WTC11 (cell line): ENCODE data around the gene CEBPA. TPM values are rescaled to one million over a fixed set of nuclear protein-coding genes. Genes with fewer than 3 reads are reported as not detected.

Experiments
- ATAC-seq: fragments of 200-7000 bp; cut with Tn5 transposase; 2 replicates; pipeline ENCODE4 v1.10.0; 2021; ENCODE audit warnings: mild to moderate bottlenecking, moderate library complexity
- CTCF ChIA-PET: fragments of 300-600 bp; sonication (Branson Sonifier 250); formaldehyde crosslinking; loops from one replicate; lab custom pipeline; 2021; ENCODE audit warnings: antibody characterized with exemption; lab: Charles Lee
- POLR2A ChIA-PET: fragments of 350-600 bp; sonication (Branson Sonifier 250); formaldehyde crosslinking; loops from one replicate; lab custom pipeline; 2021; ENCODE audit warnings: antibody characterized with exemption; lab: Charles Lee
- DNase-seq: peaks from one replicate; pipeline ENCODE4 v3.0.0; 2021; ENCODE audit warnings: low spot score
- H3K27ac Mint-ChIP-seq: 2 replicates; pipeline ENCODE4 v1.8.0; 2021; ENCODE audit warnings: mixed read lengths
- H3K27me3 Mint-ChIP-seq: 2 replicates; pipeline ENCODE4 v1.8.0; 2021; ENCODE audit warnings: low read depth, mild to moderate bottlenecking, moderate library complexity, mixed read lengths
- H3K36me3 Mint-ChIP-seq: 2 replicates; pipeline ENCODE4 v1.8.0; 2021; ENCODE audit warnings: mixed read lengths
- H3K4me1 Mint-ChIP-seq: 2 replicates; pipeline ENCODE4 v1.8.0; 2022; ENCODE audit warnings: mixed read lengths
- H3K4me3 Mint-ChIP-seq: 2 replicates; pipeline ENCODE4 v1.8.0; 2021; ENCODE audit warnings: mild to moderate bottlenecking, moderate library complexity, mixed read lengths
- H3K9me3 Mint-ChIP-seq: 2 replicates; pipeline ENCODE4 v1.8.0; 2021; ENCODE audit warnings: mixed read lengths
- EMX1 ChIP-seq: fragments of 250-450 bp; sonication (Bioruptor Pico); IDR thresholded peaks from 2 replicates; pipeline ENCODE4 v1.8.0; 2021; ENCODE audit warnings: mild to moderate bottlenecking
- FOXK1 ChIP-seq: sonication (generic); formaldehyde crosslinking; IDR thresholded peaks from 2 replicates; pipeline ENCODE4 v1.8.0; 2022; ENCODE audit warnings: mild to moderate bottlenecking, moderate library complexity, missing genetic modification reagents
- FOXP1 ChIP-seq: sonication (generic); formaldehyde crosslinking; IDR thresholded peaks from 2 replicates; pipeline ENCODE4 v1.8.0; 2022; ENCODE audit warnings: missing genetic modification reagents, mild to moderate bottlenecking, moderate library complexity, borderline replicate concordance
- GRHL2 ChIP-seq: fragments of 250-450 bp; sonication (Bioruptor Pico); IDR thresholded peaks from 2 replicates; pipeline ENCODE4 v1.8.0; 2022; ENCODE audit warnings: mild to moderate bottlenecking, moderate library complexity; ENCODE audit not compliant: insufficient replicate concordance, severe bottlenecking
- KAT7 ChIP-seq: sonication (generic); formaldehyde crosslinking; IDR thresholded peaks from 2 replicates; pipeline ENCODE4 v1.8.1; 2023; ENCODE audit warnings: missing genetic modification reagents, mild to moderate bottlenecking, borderline replicate concordance
- NR2C2 ChIP-seq: sonication (generic); formaldehyde crosslinking; IDR thresholded peaks from 2 replicates; pipeline ENCODE4 v1.8.0; 2022; ENCODE audit warnings: mild to moderate bottlenecking, missing genetic modification reagents
- NR3C1 ChIP-seq: sonication (generic); formaldehyde crosslinking; conservative IDR thresholded peaks from 2 replicates; pipeline ENCODE4 v1.8.1; 2023; ENCODE audit warnings: low read depth, mild to moderate bottlenecking, missing genetic modification reagents
- PRRX2 ChIP-seq: fragments of 250-450 bp; sonication (Bioruptor Pico); IDR thresholded peaks from 2 replicates; pipeline ENCODE4 v1.8.0; 2021; ENCODE audit warnings: mild to moderate bottlenecking
- RORB ChIP-seq: fragments of 250-450 bp; sonication (Bioruptor Pico); IDR thresholded peaks from 2 replicates; pipeline ENCODE4 v1.9.0; 2021; ENCODE audit warnings: mild to moderate bottlenecking
- TEAD4 ChIP-seq: sonication (generic); formaldehyde crosslinking; IDR thresholded peaks from 2 replicates; pipeline ENCODE4 v1.8.0; 2022; ENCODE audit warnings: mild to moderate bottlenecking, missing genetic modification reagents
- total RNA-seq: library from RNA; stranded (reverse); gene quantifications from 3 replicates; pipeline ENCODE4 v1.2.3, GENCODE V29; 2021
- TF ChIP-seq, protein P1 (sequence below): sonication (generic); formaldehyde crosslinking; IDR thresholded peaks from 2 replicates; pipeline ENCODE4 v1.8.1; 2022; ENCODE audit warnings: low read depth, missing genetic modification reagents, borderline replicate concordance
- TF ChIP-seq, protein P2 (sequence below): fragments of 250-450 bp; sonication (Bioruptor Pico); IDR thresholded peaks from 2 replicates; pipeline ENCODE4 v2.1.2; 2022; ENCODE audit warnings: mild to moderate bottlenecking, moderate library complexity
- TF ChIP-seq, protein P3 (sequence below): sonication (generic); formaldehyde crosslinking; IDR thresholded peaks from 2 replicates; pipeline ENCODE4 v1.8.0; 2023; ENCODE audit warnings: missing genetic modification reagents, mild to moderate bottlenecking, borderline replicate concordance
- TF ChIP-seq, protein P4 (sequence below): sonication (generic); formaldehyde crosslinking; IDR thresholded peaks from 2 replicates; pipeline ENCODE4 v1.8.0; 2022; ENCODE audit warnings: mild to moderate bottlenecking, missing genetic modification reagents
- TF ChIP-seq, protein P5 (sequence below): fragments of 250-450 bp; sonication (Bioruptor Pico); IDR thresholded peaks from 2 replicates; pipeline ENCODE4 v1.9.0; 2021; ENCODE audit warnings: mild to moderate bottlenecking
- TF ChIP-seq, protein P6 (sequence below): sonication (generic); formaldehyde crosslinking; IDR thresholded peaks from 2 replicates; pipeline ENCODE4 v1.8.1; 2022; ENCODE audit warnings: low read depth, mild to moderate bottlenecking, moderate library complexity, missing genetic modification reagents, borderline replicate concordance
- TF ChIP-seq, protein P7 (sequence below): sonication (generic); formaldehyde crosslinking; IDR thresholded peaks from 2 replicates; pipeline ENCODE4 v1.8.0; 2023; ENCODE audit warnings: mild to moderate bottlenecking, missing genetic modification reagents
- TF ChIP-seq, protein P8 (sequence below): sonication (generic); formaldehyde crosslinking; IDR thresholded peaks from 2 replicates; pipeline ENCODE4 v1.8.1; 2022; ENCODE audit warnings: mild to moderate bottlenecking, missing genetic modification reagents, moderate library complexity, borderline replicate concordance

CEBPA gene
- total RNA-seq, 1 experiment from 2014 or later: 5.6 TPM

DNA sequence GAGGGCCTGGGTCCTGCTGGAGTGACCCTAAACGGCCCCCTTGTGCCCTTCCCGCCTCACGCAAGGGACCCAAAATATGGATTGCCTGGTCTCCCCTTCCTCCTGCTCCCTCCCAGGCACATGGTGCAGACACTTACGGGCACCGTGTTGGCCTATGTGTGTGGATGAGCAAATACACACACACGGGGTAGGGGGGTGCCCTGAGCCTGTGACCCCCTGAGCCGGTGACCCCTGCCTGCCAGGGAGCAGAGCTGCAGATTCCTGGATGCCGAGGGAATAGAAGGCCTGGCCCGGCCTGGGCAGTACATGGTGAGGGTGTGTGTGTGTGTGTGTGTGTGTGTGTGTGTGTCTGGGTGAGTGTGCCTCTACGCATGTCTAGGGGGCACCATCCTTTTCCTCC, 33.3 kb downstream of the CEBPA start (continued):
- TF ChIP-seq, protein P1, sequence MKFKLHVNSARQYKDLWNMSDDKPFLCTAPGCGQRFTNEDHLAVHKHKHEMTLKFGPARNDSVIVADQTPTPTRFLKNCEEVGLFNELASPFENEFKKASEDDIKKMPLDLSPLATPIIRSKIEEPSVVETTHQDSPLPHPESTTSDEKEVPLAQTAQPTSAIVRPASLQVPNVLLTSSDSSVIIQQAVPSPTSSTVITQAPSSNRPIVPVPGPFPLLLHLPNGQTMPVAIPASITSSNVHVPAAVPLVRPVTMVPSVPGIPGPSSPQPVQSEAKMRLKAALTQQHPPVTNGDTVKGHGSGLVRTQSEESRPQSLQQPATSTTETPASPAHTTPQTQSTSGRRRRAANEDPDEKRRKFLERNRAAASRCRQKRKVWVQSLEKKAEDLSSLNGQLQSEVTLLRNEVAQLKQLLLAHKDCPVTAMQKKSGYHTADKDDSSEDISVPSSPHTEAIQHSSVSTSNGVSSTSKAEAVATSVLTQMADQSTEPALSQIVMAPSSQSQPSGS (CRISPR knock-in tag): no peak
- TF ChIP-seq, protein P2, sequence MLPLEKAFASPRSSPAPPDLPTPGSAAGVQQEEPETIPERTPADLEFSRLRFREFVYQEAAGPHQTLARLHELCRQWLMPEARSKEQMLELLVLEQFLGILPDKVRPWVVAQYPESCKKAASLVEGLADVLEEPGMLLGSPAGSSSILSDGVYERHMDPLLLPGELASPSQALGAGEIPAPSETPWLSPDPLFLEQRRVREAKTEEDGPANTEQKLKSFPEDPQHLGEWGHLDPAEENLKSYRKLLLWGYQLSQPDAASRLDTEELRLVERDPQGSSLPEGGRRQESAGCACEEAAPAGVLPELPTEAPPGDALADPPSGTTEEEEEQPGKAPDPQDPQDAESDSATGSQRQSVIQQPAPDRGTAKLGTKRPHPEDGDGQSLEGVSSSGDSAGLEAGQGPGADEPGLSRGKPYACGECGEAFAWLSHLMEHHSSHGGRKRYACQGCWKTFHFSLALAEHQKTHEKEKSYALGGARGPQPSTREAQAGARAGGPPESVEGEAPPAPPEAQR (CRISPR knock-in tag): no peak
- TF ChIP-seq, protein P3, sequence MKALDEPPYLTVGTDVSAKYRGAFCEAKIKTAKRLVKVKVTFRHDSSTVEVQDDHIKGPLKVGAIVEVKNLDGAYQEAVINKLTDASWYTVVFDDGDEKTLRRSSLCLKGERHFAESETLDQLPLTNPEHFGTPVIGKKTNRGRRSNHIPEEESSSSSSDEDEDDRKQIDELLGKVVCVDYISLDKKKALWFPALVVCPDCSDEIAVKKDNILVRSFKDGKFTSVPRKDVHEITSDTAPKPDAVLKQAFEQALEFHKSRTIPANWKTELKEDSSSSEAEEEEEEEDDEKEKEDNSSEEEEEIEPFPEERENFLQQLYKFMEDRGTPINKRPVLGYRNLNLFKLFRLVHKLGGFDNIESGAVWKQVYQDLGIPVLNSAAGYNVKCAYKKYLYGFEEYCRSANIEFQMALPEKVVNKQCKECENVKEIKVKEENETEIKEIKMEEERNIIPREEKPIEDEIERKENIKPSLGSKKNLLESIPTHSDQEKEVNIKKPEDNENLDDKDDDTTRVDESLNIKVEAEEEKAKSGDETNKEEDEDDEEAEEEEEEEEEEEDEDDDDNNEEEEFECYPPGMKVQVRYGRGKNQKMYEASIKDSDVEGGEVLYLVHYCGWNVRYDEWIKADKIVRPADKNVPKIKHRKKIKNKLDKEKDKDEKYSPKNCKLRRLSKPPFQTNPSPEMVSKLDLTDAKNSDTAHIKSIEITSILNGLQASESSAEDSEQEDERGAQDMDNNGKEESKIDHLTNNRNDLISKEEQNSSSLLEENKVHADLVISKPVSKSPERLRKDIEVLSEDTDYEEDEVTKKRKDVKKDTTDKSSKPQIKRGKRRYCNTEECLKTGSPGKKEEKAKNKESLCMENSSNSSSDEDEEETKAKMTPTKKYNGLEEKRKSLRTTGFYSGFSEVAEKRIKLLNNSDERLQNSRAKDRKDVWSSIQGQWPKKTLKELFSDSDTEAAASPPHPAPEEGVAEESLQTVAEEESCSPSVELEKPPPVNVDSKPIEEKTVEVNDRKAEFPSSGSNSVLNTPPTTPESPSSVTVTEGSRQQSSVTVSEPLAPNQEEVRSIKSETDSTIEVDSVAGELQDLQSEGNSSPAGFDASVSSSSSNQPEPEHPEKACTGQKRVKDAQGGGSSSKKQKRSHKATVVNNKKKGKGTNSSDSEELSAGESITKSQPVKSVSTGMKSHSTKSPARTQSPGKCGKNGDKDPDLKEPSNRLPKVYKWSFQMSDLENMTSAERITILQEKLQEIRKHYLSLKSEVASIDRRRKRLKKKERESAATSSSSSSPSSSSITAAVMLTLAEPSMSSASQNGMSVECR (CRISPR knock-in tag): no peak
- no peak for TF ChIP-seq TEAD4
- TF ChIP-seq, protein P4, sequence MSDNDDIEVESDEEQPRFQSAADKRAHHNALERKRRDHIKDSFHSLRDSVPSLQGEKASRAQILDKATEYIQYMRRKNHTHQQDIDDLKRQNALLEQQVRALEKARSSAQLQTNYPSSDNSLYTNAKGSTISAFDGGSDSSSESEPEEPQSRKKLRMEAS (CRISPR knock-in tag): no peak
- TF ChIP-seq NR3C1 (CRISPR knock-in tag): no peak

DNA sequence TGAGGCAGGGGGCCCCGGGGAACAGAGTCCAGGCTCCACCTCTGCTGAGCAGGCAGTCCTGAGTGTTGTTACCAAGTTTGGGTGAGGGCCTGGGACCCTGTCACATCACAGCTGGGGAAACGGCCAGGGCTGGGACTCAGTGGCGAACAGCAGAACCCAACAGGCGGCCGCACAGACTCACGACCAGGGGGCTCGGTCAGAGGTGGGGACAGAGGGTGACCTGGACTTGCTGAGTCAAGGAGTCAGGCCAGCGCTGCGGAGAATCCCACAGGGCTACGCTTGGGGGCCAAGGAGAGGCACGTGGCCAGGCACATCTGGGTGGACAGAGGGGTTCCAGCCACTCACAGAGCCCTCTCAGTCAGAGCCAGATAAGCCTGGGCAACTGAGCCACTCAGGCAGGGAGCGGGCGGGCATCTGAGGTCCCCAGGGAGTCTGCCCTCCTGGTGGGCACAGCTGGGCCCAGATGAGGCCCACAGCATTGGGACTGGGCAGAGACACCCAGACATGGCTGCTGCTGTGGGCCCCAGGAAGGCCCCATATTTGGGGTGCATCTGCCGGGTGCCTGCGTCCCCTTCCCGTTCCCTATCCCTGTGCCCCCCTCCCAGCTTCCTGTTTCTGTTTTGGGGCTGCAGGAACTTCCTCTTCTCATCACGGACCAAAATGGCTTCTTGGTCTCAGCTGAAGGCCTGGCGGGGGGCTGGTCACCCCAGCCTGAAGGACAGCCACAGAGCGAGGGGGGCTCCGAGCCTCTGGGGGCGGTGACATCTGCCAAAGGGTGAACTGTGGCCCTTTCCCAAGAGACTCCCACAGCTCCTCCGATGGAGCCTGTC, 34.0 kb downstream of the CEBPA start:
- DNase-seq (no peak), ATAC-seq (no peak)
- H3K27ac Mint-ChIP-seq: no peak overlapping the region
- H3K9me3 Mint-ChIP-seq: no peaks in the 10 kb centered on the region
- POLR2A ChIA-PET: no interaction called here
- CTCF ChIA-PET: interaction anchor here (1.3 to 1.5 kb wide), 2 partner anchors 116 to 129 kb away, joined by 3 to 4 read pairs; no protein-coding TSS in a partner anchor
- H3K4me1 Mint-ChIP-seq: peaks cover 6% of the 10 kb centered on the region
- no peak overlapping the region for H3K4me3 Mint-ChIP-seq
- H3K36me3 Mint-ChIP-seq: no peaks in the 10 kb centered on the region
- H3K27me3 Mint-ChIP-seq: no peaks in the 10 kb centered on the region
- TF ChIP-seq, protein P5, sequence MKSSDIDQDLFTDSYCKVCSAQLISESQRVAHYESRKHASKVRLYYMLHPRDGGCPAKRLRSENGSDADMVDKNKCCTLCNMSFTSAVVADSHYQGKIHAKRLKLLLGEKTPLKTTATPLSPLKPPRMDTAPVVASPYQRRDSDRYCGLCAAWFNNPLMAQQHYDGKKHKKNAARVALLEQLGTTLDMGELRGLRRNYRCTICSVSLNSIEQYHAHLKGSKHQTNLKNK (CRISPR knock-in tag): no peak
- no peak for TF ChIP-seq EMX1 (CRISPR knock-in tag)
- no peak for TF ChIP-seq GRHL2 (CRISPR knock-in tag)
- TF ChIP-seq, protein P6, sequence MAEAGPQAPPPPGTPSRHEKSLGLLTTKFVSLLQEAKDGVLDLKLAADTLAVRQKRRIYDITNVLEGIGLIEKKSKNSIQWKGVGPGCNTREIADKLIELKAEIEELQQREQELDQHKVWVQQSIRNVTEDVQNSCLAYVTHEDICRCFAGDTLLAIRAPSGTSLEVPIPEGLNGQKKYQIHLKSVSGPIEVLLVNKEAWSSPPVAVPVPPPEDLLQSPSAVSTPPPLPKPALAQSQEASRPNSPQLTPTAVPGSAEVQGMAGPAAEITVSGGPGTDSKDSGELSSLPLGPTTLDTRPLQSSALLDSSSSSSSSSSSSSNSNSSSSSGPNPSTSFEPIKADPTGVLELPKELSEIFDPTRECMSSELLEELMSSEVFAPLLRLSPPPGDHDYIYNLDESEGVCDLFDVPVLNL (CRISPR knock-in tag): no peak
- TF ChIP-seq RORB (CRISPR knock-in tag): no peak
- no peak for TF ChIP-seq FOXP1 (CRISPR knock-in tag)
- TF ChIP-seq, protein P7, sequence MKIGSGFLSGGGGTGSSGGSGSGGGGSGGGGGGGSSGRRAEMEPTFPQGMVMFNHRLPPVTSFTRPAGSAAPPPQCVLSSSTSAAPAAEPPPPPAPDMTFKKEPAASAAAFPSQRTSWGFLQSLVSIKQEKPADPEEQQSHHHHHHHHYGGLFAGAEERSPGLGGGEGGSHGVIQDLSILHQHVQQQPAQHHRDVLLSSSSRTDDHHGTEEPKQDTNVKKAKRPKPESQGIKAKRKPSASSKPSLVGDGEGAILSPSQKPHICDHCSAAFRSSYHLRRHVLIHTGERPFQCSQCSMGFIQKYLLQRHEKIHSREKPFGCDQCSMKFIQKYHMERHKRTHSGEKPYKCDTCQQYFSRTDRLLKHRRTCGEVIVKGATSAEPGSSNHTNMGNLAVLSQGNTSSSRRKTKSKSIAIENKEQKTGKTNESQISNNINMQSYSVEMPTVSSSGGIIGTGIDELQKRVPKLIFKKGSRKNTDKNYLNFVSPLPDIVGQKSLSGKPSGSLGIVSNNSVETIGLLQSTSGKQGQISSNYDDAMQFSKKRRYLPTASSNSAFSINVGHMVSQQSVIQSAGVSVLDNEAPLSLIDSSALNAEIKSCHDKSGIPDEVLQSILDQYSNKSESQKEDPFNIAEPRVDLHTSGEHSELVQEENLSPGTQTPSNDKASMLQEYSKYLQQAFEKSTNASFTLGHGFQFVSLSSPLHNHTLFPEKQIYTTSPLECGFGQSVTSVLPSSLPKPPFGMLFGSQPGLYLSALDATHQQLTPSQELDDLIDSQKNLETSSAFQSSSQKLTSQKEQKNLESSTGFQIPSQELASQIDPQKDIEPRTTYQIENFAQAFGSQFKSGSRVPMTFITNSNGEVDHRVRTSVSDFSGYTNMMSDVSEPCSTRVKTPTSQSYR: no peak
- TF ChIP-seq TEAD4: no peak
- TF ChIP-seq KAT7 (CRISPR knock-in tag): no peak
- TF ChIP-seq NR2C2: no peak
- TF ChIP-seq, protein P8, sequence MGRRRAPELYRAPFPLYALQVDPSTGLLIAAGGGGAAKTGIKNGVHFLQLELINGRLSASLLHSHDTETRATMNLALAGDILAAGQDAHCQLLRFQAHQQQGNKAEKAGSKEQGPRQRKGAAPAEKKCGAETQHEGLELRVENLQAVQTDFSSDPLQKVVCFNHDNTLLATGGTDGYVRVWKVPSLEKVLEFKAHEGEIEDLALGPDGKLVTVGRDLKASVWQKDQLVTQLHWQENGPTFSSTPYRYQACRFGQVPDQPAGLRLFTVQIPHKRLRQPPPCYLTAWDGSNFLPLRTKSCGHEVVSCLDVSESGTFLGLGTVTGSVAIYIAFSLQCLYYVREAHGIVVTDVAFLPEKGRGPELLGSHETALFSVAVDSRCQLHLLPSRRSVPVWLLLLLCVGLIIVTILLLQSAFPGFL (CRISPR knock-in tag): no peak
- no peak for TF ChIP-seq PRRX2
- TF ChIP-seq FOXK1 (CRISPR knock-in tag): no peak
